Measurements from ENCODE around the gene GPATCH8.
"Not testable (repeated sequence)": the region's sequence is repeated elsewhere in the genome, so short reads cannot be mapped to it uniquely, and the experiment has no call there.

GPATCH8 gene

GRCh38 chr17:44375196-44376017, 127.8 kb downstream of the GPATCH8 start:
- DNase-seq (ENCODE audit: low spot score), result no peak

GRCh38 chr17:44374306-44375195, 128.7 kb downstream of the GPATCH8 start:
- DNase-seq (ENCODE audit: low spot score), result peak; percentile 77

GRCh38 chr17:44372036-44372435, 131.2 kb downstream of the GPATCH8 start:
- no peak for DNase-seq (ENCODE audit: low spot score)

GRCh38 chr17:44369414-44370023, 133.7 kb downstream of the GPATCH8 start:
- DNase-seq (ENCODE audit: low spot score), result not testable (repeated sequence)

- DNase-seq (ENCODE audit: low spot score), result not testable (repeated sequence)
These were observed 134.6 kb downstream of the GPATCH8 start for GRCh38 chr17:44368391-44369243.

GRCh38 chr17:44367231-44367979, 135.8 kb downstream of the GPATCH8 start:
- no peak for DNase-seq (ENCODE audit: low spot score)

- DNase-seq (ENCODE audit: low spot score), result not testable (repeated sequence)
These were observed 138.2 kb downstream of the GPATCH8 start for GRCh38 chr17:44365051-44365450.

GRCh38 chr17:44363613-44364159, 139.5 kb downstream of the GPATCH8 start, which contains the start of gene FAM171A2:
Gene FAM171A2 (minus strand): TSS chr17:44363853. CDS start chr17:44363714, 139 bp downstream.
- DNase-seq (ENCODE audit: low spot score), result peak; percentile 93

- peak; percentile 77 for DNase-seq (ENCODE audit: low spot score)
These were observed 140.1 kb downstream of the GPATCH8 start for GRCh38 chr17:44362949-44363612.

GRCh38 chr17:44362459-44362948, 140.7 kb downstream of the GPATCH8 start:
- no peak for DNase-seq (ENCODE audit: low spot score)

- no peak for DNase-seq (ENCODE audit: low spot score)
These were observed 141.6 kb downstream of the GPATCH8 start for GRCh38 chr17:44361292-44362260.

- DNase-seq (ENCODE audit: low spot score), result peak; percentile 74
These were observed 142.4 kb downstream of the GPATCH8 start for GRCh38 chr17:44360826-44361225.

GRCh38 chr17:44360144-44360533, 143.1 kb downstream of the GPATCH8 start:
- DNase-seq (ENCODE audit: low spot score), result no peak

- no peak for DNase-seq (ENCODE audit: low spot score)
These were observed 143.6 kb downstream of the GPATCH8 start for GRCh38 chr17:44359458-44360143.

GRCh38 chr17:44359006-44359405, 144.2 kb downstream of the GPATCH8 start:
- no peak for DNase-seq (ENCODE audit: low spot score)

GRCh38 chr17:44358066-44358465, 145.1 kb downstream of the GPATCH8 start:
- no peak for DNase-seq (ENCODE audit: low spot score)

- no peak for DNase-seq (ENCODE audit: low spot score)
These were observed 147.0 kb downstream of the GPATCH8 start for GRCh38 chr17:44356241-44356640.

- DNase-seq (ENCODE audit: low spot score), result no peak
These were observed 147.5 kb downstream of the GPATCH8 start for GRCh38 chr17:44355642-44356099.

Measured in ecto neural progenitor cell (in vitro differentiated cells).